NCI-H2171 (cell line): ENCODE measurements around the gene PLS1.
A peak's percentile ranks its signal among the peaks of the same experiment; 100 is the strongest.
"Not testable (repeated sequence)": the region's sequence is repeated elsewhere in the genome, so short reads cannot be mapped to it uniquely, and the experiment has no call there.

Experiments
- DNase-seq: peaks from one replicate; lab custom pipeline; 2025; lab: John Stamatoyannopoulos, UW

The PLS1 gene

GRCh38 chr3:142596726-142597088 is 514 bp downstream of the PLS1 start:
- DNase-seq = no peak

- no peak for DNase-seq
These were observed 1.7 kb downstream of the PLS1 start for GRCh38 chr3:142597906-142598305.

- DNase-seq = no peak
These were observed 5.5 kb downstream of the PLS1 start for GRCh38 chr3:142601713-142602112.

- no peak for DNase-seq
These were observed 6.6 kb downstream of the PLS1 start for GRCh38 chr3:142602619-142603385.

GRCh38 chr3:142603386-142603705 is 7.2 kb downstream of the PLS1 start:
- not testable (repeated sequence) for DNase-seq

GRCh38 chr3:142604940-142605339 is 8.7 kb downstream of the PLS1 start:
- no peak for DNase-seq

- DNase-seq = no peak
These were observed 12.4 kb downstream of the PLS1 start for GRCh38 chr3:142608631-142609030.

- no peak for DNase-seq
These were observed 12.9 kb downstream of the PLS1 start for GRCh38 chr3:142609136-142609535.

- DNase-seq = no peak
These were observed 15.0 kb downstream of the PLS1 start for GRCh38 chr3:142611206-142611605.

- no peak for DNase-seq
These were observed 17.3 kb downstream of the PLS1 start for GRCh38 chr3:142613491-142613890.

- no peak for DNase-seq
These were observed 17.9 kb downstream of the PLS1 start for GRCh38 chr3:142614059-142614626.

GRCh38 chr3:142615171-142615570 is 19.0 kb downstream of the PLS1 start:
- no peak for DNase-seq

- peak; percentile 81 for DNase-seq
These were observed 22.8 kb downstream of the PLS1 start for GRCh38 chr3:142618917-142619461.

- DNase-seq = no peak
These were observed 26.2 kb downstream of the PLS1 start for GRCh38 chr3:142622405-142622804.

- DNase-seq = no peak
These were observed 27.0 kb downstream of the PLS1 start for GRCh38 chr3:142623194-142623593.

GRCh38 chr3:142624341-142625152 is 28.4 kb downstream of the PLS1 start:
- DNase-seq = no peak

GRCh38 chr3:142625153-142625440 is 28.9 kb downstream of the PLS1 start:
- no peak for DNase-seq

GRCh38 chr3:142626971-142627370 is 30.8 kb downstream of the PLS1 start:
- DNase-seq = no peak

- no peak for DNase-seq
These were observed 32.6 kb downstream of the PLS1 start for GRCh38 chr3:142628801-142629200.

- DNase-seq = peak; percentile 76
These were observed 36.9 kb downstream of the PLS1 start for GRCh38 chr3:142633073-142633472.

GRCh38 chr3:142636050-142636449 is 39.9 kb downstream of the PLS1 start:
- DNase-seq = no peak

GRCh38 chr3:142636664-142637063 is 40.5 kb downstream of the PLS1 start:
- no peak for DNase-seq

GRCh38 chr3:142638291-142638690 is 42.1 kb downstream of the PLS1 start:
- no peak for DNase-seq
